Activated CD4-positive, alpha-beta T cell treated with anti-CD3 and anti-CD28 coated beads, Interleukin-2, amount 50 U/mL, for 4 hours (primary cell): ENCODE measurements around the gene BRINP2.

Experiments used
- DNase-seq, 2 experiments: peaks; one replicate each; pipeline ENCODE4 v3.0.0-alpha.2; 2020

The BRINP2 gene, protein sequence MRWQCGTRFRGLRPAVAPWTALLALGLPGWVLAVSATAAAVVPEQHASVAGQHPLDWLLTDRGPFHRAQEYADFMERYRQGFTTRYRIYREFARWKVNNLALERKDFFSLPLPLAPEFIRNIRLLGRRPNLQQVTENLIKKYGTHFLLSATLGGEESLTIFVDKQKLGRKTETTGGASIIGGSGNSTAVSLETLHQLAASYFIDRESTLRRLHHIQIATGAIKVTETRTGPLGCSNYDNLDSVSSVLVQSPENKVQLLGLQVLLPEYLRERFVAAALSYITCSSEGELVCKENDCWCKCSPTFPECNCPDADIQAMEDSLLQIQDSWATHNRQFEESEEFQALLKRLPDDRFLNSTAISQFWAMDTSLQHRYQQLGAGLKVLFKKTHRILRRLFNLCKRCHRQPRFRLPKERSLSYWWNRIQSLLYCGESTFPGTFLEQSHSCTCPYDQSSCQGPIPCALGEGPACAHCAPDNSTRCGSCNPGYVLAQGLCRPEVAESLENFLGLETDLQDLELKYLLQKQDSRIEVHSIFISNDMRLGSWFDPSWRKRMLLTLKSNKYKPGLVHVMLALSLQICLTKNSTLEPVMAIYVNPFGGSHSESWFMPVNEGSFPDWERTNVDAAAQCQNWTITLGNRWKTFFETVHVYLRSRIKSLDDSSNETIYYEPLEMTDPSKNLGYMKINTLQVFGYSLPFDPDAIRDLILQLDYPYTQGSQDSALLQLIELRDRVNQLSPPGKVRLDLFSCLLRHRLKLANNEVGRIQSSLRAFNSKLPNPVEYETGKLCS

DNA sequence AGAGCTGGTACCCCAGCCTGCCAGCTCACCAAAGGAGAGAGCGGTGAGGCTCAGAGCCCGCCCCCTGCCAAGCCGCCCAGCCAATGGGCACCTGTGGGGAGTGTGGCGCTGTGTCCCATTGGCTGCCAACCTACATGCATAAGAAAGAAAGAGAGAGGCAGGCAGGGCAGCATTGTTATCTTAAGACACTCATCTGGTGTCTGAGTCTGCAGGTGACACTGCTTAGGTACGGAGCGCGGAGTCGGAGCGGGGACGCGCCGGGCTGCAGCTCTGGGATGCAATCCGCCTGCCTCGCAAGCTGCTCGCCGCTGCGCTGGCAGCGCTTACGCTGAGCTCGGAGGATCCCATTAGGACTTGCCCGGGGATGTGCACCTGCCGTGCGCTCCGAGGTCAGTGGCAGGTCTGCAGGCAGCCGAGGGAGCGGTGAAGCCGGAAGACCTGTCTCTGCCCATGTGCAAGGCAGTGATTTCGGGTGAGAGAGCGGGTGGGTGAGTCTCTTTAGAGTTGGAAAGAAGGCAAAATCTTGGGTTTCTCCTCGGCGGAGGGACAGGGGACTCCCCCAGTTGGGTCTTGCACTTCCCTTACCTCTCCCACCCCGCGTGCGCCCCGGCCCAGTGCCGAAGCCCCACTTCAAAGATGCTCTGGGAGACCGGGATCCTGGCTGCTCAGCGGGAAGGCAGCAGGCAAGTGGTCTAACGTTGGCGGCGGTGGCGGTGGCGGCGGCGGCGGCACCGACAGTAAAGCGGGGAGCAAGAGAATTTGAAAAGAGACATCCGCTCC lies at the start of gene BRINP2:
TSS of gene BRINP2 (plus strand) at position 203 of the 780 bp plus-strand sequence. CDS start 58,919 bp downstream, outside the sequence.
- DNase-seq: no peak

DNA sequence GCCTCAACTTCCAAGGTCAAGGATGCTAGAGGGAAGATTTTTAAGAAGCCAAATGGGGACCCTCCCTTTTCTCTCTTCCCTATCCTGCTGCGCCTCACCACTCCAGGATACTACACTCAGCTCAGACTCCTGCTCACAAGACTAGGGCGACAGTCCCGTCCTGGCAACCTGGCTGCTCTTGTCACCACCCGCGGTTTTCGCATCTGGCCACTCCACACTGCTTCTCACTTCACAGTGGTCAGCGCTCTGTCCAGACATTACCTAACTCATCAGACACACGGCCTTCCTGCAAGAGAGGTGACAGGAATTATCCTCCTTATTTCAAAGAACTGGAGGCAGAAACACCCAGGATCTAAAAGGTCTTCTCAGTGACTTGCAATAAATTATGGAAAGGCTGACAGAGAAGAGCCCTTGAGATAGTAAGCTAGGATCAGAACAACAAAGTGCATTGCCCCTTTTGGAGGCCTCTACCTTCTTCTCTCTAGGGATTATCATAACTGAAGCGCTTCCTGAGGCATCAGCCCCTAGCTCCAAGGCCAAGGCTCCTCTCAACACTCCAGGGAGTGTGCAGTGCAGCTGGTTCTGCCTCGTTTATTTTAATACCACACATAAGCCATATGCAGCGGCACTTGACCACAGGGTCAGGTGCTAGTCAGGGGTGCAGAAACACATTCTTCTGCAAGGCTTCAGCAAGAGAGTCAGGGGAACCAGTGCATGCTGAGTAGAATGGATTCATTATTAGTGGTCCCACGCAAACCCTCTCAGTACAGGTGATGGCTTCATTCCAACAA lies 48.1 kb upstream of the BRINP2 start:
- no peak for DNase-seq

DNA sequence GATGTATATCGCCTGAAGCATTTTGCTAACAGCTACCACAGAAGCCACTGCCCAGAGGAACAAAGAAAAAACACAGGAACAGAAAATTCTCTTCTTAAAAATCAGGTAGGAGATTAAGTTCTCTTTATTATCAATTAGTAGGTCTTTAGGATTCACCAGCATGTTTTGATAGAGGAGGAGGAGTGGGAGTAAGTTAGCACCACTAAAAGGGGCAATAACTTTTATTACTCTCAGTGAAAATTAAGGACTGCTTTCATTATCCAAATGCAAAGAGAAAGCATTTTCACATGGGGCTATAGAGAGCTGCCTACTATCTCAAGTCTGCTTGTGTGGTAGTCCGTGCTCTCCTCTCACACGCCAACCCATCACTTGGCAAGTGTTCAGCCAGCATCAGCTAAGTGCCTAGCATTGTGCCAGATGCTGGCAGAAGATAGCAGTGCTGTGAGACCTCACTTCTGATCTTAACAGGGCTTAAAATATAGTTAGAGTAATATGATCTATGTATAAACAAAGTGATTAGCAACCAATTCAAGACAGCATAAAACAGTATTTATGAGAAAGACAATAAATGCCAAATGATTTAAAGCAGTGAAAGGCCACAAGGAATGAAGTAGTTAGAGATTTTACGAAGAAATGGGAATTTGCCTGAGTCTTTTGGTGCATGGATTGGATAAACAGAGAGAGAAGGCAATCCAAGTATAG lies 46.0 kb upstream of the BRINP2 start:
- no peak for DNase-seq

DNA sequence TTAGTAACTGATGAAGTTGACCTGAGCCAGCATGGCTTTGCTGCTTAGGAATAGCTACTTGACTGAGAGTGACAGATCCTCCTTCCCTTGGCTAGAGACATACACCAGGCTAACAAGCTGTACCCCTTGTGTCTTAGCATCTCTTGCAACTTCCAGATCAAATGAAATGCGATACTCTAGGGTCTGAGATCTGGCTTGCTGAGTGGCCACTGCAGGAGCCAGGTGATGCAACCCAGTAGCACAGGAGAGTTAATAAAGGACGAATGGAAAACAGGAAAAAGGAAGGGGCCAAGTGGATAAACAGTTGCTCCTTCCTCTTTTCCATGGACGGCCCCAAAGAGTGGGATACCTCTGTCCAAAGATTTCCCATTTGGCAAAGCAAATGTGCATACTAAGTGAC lies 44.5 kb upstream of the BRINP2 start:
- no peak for DNase-seq

DNA sequence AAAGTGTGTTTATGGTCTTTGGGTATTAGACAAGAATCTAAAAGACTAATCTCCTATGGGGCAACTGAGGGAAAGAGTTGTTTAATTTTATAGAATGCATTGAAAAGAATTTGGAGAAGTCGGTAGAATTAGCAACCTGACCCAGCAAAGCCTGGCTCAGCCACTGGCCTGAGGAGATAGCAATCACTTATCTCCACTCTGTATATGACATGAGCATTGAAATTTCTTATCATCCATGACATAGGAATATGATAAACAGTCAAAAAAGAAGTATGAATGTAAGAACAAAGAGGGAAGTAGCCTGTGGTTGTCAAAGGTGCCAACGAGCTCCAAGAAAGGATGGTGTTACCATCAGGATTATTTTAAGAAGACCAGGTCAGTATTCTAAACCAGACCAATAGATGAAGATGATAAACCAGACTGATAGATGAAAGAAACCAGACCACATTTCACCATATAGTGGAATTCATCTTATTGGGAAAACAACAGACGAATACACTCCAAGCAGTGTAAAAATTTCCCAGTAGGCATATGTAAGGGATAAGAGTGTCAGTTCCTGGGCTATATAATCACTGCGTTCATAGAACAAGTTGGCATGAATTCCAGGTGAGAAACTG lies 42.0 kb upstream of the BRINP2 start:
- DNase-seq: no peak

DNA sequence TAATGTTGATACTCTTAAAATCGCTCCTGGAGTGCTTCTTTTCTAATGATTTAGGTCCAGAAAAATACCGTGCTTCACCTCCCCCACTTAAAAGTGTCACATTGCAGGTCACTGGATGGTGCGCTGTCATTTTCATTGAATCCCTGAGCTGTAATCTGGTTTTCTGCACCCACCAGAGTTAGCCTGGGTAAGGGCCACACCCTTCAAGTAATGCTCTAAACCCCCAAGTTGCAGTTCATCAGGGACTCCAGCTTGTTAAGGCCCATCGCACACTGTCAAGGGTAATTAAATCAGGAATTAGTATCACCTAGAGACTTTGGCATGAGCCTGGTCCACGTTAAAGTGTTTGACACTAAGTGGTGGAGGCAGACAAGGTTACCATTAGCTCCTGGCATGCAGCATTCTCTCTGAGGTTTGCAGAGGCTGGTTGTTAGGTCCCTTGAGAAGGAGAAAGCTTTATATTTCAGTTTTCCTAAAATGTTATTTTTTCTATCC lies 40.3 kb upstream of the BRINP2 start:
- no peak for DNase-seq

DNA sequence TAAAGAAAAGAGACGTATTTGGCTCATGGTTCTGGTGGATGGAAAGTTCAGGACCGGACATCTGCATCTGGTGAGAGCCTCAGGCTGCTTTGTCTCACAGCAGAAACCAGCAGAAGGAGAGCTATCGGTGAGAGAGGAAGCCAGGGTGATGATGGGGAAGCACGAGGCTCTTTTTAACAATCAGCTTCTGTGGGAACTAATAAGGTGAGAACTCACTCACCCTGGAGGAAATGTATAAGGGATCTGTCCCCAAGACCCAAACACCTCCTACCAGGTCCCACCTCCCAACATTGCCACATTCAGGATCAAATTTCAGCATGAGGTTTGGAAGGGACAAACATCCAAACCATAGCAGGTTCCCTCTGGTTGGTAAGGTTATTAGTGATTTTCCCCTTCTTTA lies 39.0 kb upstream of the BRINP2 start:
- no peak for DNase-seq

DNA sequence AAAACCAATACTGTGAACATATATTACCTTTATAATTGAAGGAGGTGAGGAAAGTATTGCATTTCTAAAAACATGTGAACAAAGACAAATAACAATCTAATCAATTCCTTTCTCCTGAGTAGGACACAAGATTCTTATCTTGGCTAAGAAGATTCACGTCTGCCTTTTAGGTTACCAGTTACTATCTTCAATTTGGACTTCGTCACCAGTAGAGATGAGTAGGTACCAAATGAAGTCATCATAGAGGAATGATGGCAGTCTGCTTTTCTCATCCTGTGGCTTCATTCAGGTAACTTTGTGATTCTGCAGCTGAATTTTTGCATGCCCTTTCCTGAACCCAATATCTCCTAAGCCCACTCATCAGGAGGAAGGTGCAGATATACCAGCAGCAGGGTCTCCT lies 38.6 kb upstream of the BRINP2 start:
- DNase-seq: no peak

DNA sequence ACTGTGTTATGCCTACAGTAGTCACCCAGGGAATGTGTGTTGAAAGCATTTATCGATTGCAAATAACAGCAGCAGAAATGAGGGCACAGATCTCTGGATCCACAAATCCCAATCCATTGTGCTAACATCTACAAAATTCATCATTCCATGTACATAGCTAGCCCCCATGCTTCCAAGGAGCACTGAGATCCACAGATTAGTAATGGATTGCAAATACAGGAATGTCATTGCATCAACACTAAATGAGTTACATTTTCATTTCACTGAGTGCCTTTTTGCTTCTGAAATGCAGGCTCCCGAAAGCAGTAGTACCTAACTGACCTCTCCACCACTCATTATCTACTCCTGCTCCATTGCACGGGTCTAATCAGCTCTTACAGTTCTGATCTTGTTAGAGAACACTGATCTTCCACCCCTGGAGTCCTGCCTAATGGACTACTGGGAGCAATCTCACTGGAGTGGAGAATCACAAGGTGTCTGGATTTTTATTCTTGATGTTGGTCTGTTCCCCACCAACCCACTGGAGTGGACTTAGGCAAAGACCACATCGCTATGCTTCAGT lies 36.7 kb upstream of the BRINP2 start:
- DNase-seq: no peak

DNA sequence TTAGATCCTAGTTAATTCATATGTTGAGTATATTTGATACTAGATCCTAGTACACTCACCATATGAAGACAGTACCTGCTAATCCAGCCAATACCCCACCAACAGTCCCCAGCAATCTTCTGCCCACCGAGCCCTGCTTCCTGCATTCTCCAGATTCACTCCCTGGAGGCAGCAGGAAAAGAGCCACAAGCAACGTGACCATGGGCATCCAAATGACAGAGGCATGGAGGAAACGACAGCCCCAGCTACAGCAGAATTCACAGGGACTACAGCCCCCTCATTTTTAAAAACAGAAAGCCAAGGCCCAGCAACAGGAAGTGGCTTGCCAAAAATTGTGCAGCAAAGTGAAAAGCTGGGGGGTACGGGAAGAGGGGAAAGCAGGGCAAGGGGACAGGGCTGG lies 35.5 kb upstream of the BRINP2 start:
- no peak for DNase-seq

DNA sequence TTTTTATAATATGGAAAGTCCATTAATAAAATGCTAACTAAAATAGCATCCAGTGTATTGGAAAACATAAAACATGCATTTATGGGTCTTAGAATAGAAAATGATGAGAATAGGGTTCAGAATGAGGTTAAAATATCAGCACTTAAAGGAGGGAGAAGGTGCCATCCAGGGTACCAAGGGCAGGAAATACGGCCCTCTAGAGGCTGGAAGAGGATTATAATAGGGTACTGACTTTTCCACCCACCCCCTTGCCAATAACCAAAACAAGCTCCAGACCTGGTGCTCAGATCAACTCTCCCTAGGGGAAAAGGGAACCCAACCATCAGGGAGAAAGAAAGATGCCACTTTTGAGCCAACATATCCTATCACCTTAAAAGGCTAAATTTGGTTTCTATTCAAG lies 32.9 kb upstream of the BRINP2 start:
- DNase-seq: no peak

DNA sequence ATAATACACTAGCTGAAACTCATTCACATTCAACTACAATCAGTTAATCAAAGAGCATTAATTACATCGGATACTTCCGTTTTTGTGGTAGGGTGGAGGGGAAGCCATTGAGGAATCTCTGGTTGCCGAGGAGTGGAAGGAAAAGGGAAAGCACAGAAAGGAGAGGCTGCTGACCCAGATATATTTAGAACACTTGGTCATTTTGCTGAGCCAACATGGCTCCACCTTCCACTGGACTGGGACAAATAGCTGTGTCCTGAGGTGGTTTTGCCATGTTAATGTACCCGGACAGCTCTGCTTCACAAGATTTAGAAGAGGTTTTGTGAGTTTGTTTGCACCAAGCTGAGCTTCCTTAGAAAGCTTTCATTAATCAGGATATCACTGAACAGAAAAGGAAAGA lies 32.4 kb upstream of the BRINP2 start:
- DNase-seq: no peak

DNA sequence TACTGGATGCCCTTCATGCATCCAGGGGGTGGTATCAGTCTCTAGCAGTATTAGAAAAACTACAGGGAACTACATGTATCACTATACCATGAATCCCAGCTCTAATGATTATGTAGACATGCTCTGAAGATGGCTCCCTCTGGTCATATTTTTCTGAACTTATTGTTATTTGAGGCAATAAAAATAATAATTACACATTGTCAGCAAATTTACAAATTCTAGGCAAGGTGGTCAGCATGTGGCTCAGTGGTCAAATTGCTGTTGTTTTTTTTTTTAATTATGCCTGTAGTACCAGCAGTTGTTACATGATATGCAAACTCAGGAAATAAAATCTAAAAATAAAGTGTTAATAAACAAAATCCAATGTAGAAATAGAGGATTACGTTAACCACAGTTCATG lies 28.7 kb upstream of the BRINP2 start:
- DNase-seq: no peak

DNA sequence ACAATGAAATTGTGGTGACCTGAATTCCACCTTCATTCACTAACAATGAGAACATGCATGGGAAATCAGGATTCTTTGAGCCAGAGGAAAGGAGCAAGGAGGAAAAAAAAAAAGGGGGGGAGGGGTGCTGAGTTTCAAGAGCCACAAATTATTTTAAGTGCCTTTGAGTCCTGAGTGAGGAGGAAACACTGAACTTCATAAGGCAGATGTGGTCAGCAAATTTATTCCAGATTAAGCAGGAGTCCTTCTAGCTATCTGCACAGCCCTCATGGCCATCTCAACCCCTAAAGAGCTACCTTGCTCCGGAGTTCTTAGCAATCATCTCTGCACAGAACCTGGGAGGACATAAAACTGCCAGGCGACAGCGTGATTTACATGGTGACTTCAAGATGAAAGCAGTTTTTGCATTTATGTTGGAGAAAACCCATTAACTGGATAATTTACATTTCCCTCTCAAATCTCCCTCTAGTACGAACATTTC lies 27.9 kb upstream of the BRINP2 start:
- DNase-seq: no peak

DNA sequence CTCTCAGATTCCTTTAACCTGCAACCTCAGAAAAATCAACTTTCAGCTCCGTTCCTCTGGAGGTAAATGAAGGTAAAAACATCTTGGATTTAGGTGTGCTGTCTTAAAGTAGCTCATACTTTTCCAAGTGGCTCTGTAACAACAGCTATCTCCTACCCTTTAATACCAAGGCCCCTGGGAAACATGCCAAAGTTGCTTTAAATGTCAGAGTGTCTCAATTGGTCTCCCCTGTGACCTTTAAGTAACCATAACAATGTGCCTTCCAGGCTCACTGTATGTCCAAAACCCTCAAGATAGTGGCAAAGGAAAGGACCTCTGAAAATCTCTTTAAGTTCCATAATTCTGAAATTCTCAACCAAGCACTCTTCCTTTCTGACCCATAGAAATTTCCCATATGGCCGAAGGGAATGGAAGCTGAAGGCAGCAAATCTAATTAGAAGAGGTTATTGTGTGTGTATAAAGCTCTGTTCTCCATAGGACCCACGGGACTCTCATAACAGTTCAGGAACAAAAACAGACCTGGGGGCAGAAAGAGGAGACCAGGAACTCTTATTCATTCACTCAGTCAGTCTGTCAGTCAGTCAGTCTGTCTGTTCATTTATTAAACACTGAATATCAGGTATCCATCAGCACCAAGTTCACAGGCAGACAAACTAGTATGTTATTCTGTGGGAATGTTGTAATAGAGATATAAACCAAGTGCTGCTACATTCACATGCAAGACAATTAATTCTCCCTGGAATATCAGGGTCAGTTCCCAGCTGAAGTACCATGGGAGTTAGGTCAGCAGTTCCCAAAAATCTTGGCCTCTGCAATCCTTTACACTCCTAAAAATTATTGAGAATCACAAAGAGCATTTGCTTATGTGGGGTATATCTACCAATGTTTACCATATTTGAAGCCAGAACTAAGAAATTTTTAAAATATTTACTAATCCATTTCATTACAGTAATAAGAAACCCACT lies 25.4 kb upstream of the BRINP2 start:
- DNase-seq: no peak

DNA sequence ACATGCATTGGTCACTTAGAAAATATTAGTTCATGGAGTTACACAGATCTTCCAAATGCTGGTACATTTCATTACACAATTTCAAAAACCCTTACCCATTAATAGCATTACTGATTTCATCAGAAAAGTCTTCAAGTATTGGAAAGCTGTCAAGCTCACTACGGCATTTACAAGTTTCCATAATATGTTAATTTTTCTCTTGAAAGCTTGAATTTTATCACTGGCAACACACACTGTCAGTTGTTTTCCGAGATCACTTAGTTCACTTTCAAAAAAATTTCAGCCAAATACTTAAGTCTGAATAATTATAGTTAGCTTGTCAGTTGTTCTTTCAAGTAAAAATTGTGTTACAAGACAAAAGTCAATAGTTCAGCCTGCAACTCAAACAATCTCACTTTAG lies 24.3 kb upstream of the BRINP2 start:
- DNase-seq: no peak

DNA sequence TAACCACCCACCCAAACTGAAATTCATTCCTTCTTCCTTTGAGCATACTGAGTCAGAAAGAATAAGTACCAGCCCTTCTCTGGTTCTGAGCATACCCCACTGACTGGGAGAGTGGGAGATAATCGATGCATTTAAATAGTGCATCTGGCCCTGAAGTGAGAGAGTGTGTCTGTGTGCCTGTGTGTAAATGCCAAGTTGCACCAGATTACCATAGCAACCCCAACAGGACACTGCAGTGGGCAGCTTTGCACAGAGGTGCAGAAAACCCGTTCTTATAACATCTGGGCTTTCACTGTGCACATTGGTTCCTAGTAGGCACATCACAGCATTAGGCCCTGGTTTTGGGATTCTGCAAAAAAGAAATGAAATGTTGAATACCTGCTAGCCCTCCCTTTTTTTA lies 8.5 kb upstream of the BRINP2 start:
- no peak for DNase-seq

DNA sequence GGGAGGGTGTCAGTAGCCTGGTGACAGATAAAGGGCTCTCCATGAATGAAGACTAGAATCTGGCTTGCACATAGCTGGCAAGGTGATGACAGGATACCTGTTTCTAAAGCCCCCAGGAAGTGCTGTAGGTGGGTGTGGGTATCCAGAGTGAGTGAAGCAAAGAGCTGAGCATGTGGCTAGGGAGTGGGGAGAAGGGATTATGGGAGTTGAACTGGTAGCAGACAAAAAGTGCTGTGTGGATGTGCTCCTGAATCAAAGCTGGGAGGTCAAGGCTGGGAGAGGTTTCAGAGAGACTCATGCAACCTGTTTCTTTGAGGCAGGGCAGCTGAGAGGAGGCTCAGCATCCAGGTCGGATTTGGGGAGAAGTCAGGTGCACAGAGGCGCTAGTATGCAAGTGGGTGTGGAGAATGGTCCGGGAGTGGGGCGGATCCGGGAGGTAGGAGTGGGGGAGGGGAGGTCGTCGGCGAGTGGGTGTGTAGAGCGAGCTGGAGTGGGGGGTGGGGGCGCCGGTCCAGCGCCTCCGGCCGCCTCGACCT lies 6.8 kb upstream of the BRINP2 start:
- DNase-seq: no peak

DNA sequence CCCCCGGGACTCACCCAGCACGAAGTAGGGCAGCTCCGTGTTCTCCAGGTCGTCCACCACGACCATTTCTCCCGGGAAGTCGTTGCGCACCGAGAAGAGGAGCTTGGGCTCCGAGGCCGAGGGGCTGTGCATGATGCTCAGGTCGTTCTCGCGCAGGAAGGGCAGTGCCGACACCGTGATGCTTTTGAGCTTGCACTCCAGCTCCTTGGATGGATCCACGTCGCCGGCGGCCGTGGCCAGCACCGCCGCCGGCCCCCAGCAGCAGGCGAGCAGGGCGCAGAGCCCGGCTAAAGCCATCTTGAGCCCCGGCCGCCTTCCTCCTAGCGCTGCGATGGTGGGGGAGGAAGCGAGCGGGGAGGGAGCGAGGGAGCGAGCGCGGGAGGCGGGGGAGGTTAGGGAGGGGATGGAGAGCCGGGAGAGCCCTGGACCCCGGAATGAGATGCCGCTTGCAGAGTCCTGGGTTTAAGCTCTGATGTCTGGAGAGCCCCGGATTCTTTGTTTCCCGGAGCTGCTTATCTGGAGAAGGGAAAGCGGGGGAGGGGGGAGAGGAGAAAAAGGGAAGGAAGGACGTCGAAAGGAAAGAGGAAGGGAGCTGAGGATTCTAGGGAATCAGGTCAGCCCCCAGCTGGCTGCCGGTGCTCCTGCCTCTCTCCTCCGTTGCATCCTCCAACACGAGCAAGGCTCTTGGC lies 6.2 kb upstream of the BRINP2 start, which contains the start of gene ASTN1:
TSS of gene ASTN1 (minus strand) at position 333 of the 689 bp plus-strand sequence. CDS start at position 297, 36 bp downstream.
- no peak for DNase-seq
